CD1c-positive myeloid dendritic cell (primary cell): ENCODE data around the gene TEX11.

Experiments used
- DNase-seq: peaks from one replicate; pipeline ENCODE4 v3.0.0-alpha.2; 2016; ENCODE audit errors: extremely low spot score

The TEX11 gene

DNA sequence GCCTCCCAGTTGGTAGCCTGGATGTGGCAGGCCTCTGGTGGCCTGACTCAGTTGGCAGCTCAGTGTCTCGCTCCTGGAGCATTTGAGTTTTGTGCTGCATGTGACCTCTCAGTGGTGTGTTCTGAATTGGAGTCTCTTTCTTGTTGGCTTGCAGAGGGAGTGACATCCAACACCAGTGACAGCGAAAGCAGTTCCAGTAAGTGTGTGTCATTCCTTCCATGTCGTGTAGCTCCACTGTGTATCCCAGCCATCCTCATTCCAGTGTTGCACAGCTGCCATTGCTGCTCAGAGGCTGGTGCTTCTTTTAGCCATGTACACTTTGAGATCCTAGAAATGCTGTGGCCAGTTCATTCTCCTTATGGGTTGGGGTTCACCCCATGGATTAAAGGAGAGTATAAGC lies 411.5 kb downstream of the TEX11 start:
- no peak for DNase-seq

DNA sequence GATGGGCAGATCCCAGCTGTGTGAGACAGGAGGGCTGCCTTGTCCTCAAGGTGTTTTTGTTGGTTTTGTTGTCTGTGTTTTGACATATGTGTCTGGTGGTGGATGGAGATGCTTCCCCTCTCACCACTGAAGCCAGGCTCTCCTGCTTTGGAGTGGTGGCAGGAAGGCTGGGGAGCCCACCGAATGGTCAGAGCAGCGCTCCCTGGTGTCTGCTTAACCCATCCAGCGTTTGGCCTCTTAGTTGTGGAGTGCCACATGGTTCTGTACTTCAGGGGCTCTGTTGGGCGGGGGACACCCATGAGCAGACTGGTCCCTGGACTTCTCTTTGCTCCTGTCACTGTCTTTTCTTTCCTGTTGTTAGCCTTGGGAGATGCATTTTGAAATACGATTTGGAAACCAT lies 412.0 kb downstream of the TEX11 start:
- DNase-seq: no peak

DNA sequence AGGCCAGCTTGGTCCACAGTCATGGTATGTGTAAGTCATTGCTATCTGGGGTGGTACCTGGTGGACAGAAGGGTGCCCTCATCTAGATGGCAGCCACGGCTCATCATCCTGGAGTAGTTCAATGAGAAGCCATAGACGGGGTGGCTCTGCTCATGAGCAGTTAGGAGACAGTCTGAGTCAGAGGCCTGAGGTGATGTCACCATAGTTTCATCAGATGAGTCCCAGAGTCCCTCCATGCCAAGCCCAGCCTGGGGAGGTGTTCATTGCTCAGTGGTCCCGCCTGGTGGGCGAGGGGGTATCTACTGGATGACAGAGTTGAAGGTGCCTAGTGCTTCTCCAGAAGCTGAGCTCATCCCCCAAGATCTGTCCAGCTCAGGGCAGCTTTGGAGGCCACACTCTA lies 414.1 kb downstream of the TEX11 start:
- no peak for DNase-seq

DNA sequence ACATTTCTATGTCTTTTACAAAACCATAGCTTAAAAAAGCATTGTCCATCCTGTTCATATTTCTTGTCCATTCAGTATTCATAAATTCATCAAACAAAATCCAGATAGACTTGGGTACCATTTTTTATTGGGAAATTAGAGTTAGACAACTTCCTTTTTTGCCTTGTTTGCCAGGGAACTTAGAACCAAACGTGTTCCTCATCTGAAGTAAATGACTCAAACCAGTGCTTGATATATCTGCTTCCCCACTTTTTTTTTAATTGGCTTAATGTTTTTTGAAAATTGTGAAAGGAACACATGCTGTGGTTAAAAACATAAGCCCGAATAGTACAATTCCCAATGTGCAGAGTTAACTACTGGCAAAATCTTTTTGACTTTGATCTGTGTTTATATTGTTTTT lies 419.7 kb downstream of the TEX11 start:
- peak; percentile 57 for DNase-seq

DNA sequence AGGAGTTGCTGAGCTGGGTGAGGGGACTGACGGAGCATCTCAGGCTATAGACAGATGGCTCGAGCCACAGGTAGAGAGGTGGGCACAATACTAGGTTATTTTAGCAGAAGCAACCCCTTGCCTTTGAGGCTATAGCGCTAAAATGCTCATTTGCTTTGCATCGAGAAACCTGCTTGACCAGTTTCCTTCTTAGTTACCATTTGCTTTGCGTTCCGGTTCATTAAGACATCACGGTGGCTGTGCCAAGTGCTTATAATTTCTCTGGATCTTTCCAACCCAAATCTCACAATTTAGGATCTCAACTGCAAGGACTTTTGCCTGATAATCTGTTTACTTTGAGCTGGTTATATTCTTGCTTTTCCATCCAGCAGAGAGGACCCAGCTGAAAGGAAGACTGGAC lies 423.0 kb downstream of the TEX11 start:
- no peak for DNase-seq

DNA sequence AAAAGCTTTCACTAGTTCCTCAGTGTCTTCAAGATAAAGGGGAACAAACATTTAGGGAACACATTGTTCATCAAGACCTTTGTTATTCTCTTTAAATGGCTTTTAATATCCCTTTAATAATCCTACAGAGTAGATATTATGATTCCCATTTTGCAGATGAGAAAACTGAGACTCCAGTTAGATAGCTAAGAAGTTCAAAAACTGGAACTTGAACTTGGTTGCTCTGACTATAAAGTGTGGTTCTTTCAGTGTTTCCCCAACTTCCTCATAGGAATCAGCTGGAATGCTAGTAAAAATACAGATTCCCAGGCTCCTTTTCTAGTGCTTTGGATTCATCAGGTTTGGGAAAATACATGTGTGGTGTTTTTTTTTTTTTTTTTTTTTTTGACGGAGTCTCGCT lies 426.2 kb downstream of the TEX11 start:
- DNase-seq: peak; percentile 13

DNA sequence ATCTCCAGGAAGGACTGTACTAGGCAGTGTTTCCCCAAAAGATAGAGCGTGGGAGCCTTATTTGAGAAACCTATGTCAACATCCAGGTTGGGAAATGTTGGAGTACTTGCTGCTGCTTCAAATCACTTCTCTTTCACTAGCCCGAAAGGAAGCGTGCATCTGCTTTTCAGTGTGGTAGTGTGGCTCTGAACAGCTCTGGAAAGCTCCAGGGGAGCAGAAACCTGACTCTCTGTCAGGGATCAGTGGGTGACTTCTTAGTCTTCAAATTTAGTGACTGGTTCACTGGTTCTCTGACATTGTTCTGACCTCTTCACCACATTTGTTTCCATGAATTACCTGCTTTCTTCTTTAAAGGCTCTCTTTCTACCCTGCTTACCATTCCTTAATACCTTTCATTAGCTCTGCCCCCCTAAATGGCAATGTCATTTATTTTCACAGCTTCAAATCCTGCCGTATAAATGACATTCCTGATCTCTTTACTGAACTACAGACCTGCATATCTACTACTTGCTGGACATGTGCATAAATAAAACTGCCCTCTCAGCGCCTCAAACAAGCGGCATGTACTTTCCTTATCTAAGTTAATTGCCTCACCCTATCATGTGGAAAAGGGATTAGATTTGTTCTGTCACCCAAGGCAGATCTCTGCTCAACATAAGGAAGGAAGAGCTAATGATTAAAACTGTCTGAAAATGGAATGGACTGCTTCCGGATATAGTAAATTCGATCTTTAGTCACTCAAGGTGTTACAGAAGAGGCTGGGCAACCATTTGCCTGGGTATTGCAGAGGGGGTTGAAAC lies 426.8 kb downstream of the TEX11 start:
- peak; percentile 62 for DNase-seq

DNA sequence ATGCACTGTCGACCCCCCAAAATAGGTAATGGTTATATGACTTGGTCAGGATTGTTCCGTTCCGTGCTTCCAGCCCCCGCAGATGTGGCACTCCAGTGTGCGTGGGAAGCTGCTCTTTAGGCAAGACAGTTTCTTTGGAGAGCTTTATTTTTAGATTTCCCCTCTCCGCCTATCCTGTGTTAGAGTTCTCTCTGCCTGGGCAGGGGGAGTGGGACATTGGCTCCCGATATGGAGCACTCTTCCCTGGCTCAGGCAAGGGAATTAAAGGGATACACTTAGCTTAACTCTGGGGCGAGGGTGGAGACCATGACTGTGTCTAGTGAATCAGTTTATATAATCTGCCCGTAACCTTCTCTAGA lies 427.9 kb downstream of the TEX11 start:
- DNase-seq: no peak

DNA sequence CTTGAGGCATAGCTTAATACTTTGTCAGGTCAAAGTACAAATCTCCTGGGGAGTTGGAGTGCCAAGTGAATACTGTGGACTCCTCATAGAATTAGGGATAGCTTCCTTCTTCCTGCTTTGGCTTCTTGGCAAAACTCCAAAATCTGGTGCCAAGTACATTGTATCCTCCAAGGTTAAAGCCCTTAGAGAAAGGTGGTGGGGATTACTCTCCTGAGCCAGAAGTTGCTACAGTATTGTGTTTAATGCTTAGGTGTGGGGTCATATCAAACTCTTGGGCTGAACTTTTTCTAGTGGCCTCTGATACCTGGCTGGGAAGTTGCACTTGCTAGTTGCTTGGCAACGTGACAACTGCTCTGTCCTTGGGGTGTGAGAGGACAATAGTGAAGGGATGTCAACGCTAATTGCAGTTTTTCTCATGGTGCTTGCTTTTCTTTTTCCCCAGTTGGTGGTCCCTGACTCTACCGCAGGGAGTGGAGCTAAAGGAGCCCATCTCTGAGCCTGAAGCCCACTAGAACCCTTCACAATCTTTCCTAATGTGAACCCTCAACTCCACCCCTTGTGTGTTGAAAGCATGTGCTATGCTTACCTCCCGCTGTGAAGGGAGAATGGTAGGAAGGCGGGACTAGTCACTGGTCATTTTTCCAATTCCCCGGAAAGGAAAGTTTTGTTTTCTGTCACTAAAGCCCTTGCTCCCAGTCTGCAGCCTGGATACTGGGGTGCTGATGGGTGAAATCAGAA lies 428.4 kb downstream of the TEX11 start:
- DNase-seq: no peak

DNA sequence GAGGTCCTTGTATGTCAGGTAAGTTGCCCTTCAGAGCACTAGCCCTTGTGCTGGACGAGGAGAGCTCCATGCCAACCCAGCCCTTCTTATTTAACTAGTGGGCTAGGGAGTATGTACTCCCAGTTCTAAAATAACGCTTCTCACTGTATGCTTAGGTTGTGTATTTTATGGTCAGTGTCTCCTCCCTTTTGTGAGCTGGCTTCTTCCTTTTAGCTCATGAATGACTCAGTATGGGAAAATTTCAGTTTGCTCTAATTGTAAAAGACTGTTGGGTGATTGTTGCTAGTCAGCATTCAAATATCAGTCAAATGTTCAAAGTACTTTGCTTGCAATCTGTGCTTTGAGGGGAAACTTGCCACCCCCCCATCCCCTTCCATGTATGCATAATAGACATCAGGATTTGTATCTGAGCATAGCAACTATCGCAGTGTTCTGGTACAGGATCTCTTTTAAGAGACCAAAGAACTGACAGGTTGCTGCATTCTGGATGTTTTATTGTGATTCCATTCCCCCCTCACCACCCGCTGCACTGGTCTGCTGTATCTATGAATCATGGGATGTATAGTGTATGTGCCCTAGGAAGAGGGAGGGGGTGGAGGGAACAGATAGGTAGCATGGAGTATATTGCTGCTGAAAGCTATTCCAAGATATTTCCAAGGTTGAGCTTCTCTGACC lies 429.1 kb downstream of the TEX11 start:
- DNase-seq: no peak
